ENCODE data around the gene BCL2L15.
A peak's percentile ranks its signal among the peaks of the same experiment; 100 is the strongest.

Gene BCL2L15

DNA sequence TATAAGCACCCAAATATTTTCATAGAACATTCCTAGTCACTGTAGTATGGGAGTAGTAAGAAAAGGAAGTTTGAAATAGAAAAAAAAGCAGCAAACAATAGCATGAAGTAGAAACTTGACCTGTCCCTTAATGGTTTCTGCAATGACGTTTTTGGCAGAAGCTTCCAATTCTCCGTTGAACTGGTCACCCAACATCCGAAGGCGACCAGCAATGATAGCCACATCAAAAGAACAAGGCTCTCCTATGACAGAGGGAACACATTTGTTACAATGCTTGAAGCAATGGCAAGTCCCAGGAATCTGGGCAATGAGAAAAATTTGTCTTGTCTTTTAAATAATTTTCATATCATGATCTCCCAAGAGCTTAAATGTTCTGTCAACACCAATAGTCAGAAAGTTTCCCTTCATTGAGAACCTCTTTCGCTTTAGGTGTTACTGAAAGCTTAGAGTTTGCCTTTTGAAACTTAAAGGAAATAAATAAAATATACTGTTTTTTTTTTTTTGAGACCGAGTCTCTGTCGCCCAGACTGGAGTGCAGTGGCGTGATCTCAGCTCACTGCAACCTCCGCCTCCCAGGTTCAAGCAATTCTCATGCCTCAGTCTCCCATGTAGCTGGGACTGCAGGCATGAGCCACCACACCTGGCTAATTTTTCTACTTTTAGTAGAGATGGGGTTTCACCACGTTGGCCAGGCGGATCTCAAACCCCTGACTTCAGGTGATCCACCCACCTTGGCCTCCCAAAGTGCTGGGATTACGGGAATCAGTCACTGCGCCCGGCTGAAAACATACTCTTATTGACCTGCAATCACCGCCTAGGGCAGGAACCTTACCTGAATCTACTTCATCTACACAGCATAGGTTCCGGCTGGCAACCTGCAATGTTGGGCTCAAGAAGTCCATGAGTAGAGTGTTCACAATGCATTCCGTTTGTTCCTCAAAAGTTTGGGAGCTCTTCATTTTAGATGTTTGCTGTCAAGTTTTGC lies 672 bp downstream of the BCL2L15 start:
- TF ChIP-seq, protein P1, sequence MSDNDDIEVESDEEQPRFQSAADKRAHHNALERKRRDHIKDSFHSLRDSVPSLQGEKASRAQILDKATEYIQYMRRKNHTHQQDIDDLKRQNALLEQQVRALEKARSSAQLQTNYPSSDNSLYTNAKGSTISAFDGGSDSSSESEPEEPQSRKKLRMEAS (IDR thresholded peaks at IDR 0.05; ENCODE audit: low read depth, low read length), result no peak
- no peak for TF ChIP-seq POLR2A (IDR thresholded peaks at IDR 0.05; ENCODE audit: extremely low read depth, insufficient read length)
- no peak for TF ChIP-seq CTCF (IDR thresholded peaks at IDR 0.05; ENCODE audit: low read depth, low read length)
- no peak overlapping the region for H3K4me3 ChIP-seq (ENCODE audit: low read depth, low read length)
- DNase-seq (ENCODE audit: low read depth), result no peak

DNA sequence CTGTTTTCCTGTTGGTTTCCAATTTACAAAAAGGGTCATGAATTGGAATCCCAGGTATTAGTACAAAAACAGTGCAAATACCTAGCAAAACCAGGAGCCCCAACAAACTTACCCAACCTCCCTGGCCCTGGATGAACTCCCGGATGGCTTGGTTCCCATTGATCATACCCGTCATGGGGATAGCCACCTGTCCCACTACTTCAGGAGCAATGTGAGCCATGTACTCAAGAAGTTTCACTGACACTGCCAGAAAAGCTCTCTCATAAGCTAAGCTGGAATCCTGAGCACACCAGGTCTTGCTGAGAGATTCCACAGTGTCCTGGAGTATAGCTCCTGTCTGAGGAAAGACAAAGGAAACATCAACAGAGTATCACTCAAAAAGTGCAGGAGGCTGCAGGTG lies 5.7 kb downstream of the BCL2L15 start:
- no peak for DNase-seq (ENCODE audit: low read depth)
- no peak overlapping the region for H3K4me3 ChIP-seq (ENCODE audit: low read depth, low read length)

GRCh38 chr1:113879739-113880038 lies 7.7 kb downstream of the BCL2L15 start:
- no peak overlapping the region for H3K4me3 ChIP-seq (ENCODE audit: low read depth, low read length)
- DNase-seq (ENCODE audit: low read depth), result no peak
- no peak for TF ChIP-seq MYC (IDR thresholded peaks at IDR 0.05; ENCODE audit: low read depth, low read length)

More for the DNA sequence above, 5.7 kb downstream of the BCL2L15 start:
- TF ChIP-seq, protein P1 (IDR thresholded peaks at IDR 0.05; ENCODE audit: low read depth, low read length), result no peak
- TF ChIP-seq CTCF (IDR thresholded peaks at IDR 0.05; ENCODE audit: low read depth, low read length), result no peak
- no peak for TF ChIP-seq POLR2A (IDR thresholded peaks at IDR 0.05; ENCODE audit: extremely low read depth, insufficient read length)
- no peak for TF ChIP-seq MYC (IDR thresholded peaks at IDR 0.05; ENCODE audit: low read depth, low read length)

GRCh38 chr1:113876176-113876575 lies 11.2 kb downstream of the BCL2L15 start:
- no peak for DNase-seq (ENCODE audit: low read depth)
- TF ChIP-seq MYC (IDR thresholded peaks at IDR 0.05; ENCODE audit: low read depth, low read length) (no peak), CTCF (IDR thresholded peaks at IDR 0.05; ENCODE audit: low read depth, low read length) (no peak), POLR2A (IDR thresholded peaks at IDR 0.05; ENCODE audit: extremely low read depth, insufficient read length) (no peak)
- TF ChIP-seq, protein P1 (IDR thresholded peaks at IDR 0.05; ENCODE audit: low read depth, low read length), result no peak

GRCh38 chr1:113875714-113876113 lies 11.7 kb downstream of the BCL2L15 start:
- no peak for DNase-seq (ENCODE audit: low read depth)
- no peak overlapping the region for H3K4me3 ChIP-seq (ENCODE audit: low read depth, low read length)
- no peak for TF ChIP-seq MYC (IDR thresholded peaks at IDR 0.05; ENCODE audit: low read depth, low read length)
- no peak for TF ChIP-seq CTCF (IDR thresholded peaks at IDR 0.05; ENCODE audit: low read depth, low read length)
- TF ChIP-seq, protein P1 (IDR thresholded peaks at IDR 0.05; ENCODE audit: low read depth, low read length), result no peak
- TF ChIP-seq POLR2A (IDR thresholded peaks at IDR 0.05; ENCODE audit: extremely low read depth, insufficient read length), result no peak

More at GRCh38 chr1:113876176-113876575, 11.2 kb downstream of the BCL2L15 start:
- no peak overlapping the region for H3K4me3 ChIP-seq (ENCODE audit: low read depth, low read length)

GRCh38 chr1:113874012-113874879 lies 13.1 kb downstream of the BCL2L15 start:
- no peak overlapping the region for H3K4me3 ChIP-seq (ENCODE audit: low read depth, low read length)
- TF ChIP-seq, protein P1 (IDR thresholded peaks at IDR 0.05; ENCODE audit: low read depth, low read length), result peak; percentile 58; the same call in 1 of the 2 replicates
- TF ChIP-seq POLR2A (IDR thresholded peaks at IDR 0.05; ENCODE audit: extremely low read depth, insufficient read length), result no peak
- TF ChIP-seq CTCF (IDR thresholded peaks at IDR 0.05; ENCODE audit: low read depth, low read length), result peak; percentile 57
- TF ChIP-seq MYC (IDR thresholded peaks at IDR 0.05; ENCODE audit: low read depth, low read length), result 0 out of 2 replicates have a peak, but pooled peaks have one; percentile 15
- peak; percentile 71 for DNase-seq (ENCODE audit: low read depth)
